Lower lobe of right lung (tissue), 2 donors: Measurements from ENCODE around the gene WDFY3. TPM values are rescaled to one million over a fixed set of nuclear protein-coding genes. Genes with fewer than 3 reads are reported as not detected.

Experiments
- ATAC-seq, 2 donors: fragments of 200-7000 bp; cut with Tn5 transposase; one replicate each; pipeline ENCODE4 v1.9.1; 2020 to 2022; ENCODE audit warnings: mild to moderate bottlenecking in 2 of 2, moderate library complexity in 2 of 2
- DNase-seq: peaks from one replicate; pipeline ENCODE4 v3.0.0-alpha.2; 2020
- H3K27ac ChIP-seq: fragments of 200-600 bp; one replicate; pipeline ENCODE4 v1.8.0; 2022
- H3K27me3 ChIP-seq: fragments of 200-600 bp; one replicate; pipeline ENCODE4 v1.8.0; 2022; ENCODE audit warnings: low read depth
- H3K36me3 ChIP-seq: fragments of 200-600 bp; one replicate; pipeline ENCODE4 v1.8.0; 2022; ENCODE audit warnings: mild to moderate bottlenecking
- H3K4me1 ChIP-seq: fragments of 200-600 bp; one replicate; pipeline ENCODE4 v1.8.0; 2022
- H3K4me3 ChIP-seq: fragments of 200-600 bp; one replicate; pipeline ENCODE4 v1.8.0; 2022; ENCODE audit warnings: mild to moderate bottlenecking
- H3K9me3 ChIP-seq: fragments of 200-600 bp; one replicate; pipeline ENCODE4 v1.8.0; 2022
- CTCF ChIP-seq: fragments of 200-600 bp; IDR thresholded peaks from one replicate; pipeline ENCODE4 v1.8.0; 2022; ENCODE audit warnings: antibody characterized with exemption, mild to moderate bottlenecking
- intact Hi-C: fragments of 100-400 bp; cut with DNase I; formaldehyde crosslinking; loops from one replicate; pipeline ENCODE4 v1.11.0; 2022
- total RNA-seq: library from RNA; stranded (reverse); fragmentation: NEBNext Ultra II Directional; extraction: Animal tissue kit (Norgen Biotek cat#: 25700); gene quantifications from one replicate; pipeline ENCODE4 v1.2.1, GENCODE V29; 2021
- donor health status: DM: no; HTN: yes; CAD: no; lungs with severe emphysema.

Gene WDFY3
- total RNA-seq, 1 donor from 2014 or later = 125 TPM

GRCh38 chr4:84937381-84937977 lies 29.0 kb downstream of the WDFY3 start:
- no peaks in the 10 kb centered on the region for H3K36me3 ChIP-seq
- H3K4me3 ChIP-seq = no peak overlapping the region
- intact Hi-C loops = no loop called here
- H3K9me3 ChIP-seq = peaks cover 14% of the 10 kb centered on the region
- H3K27me3 ChIP-seq = no peaks in the 10 kb centered on the region
- H3K4me1 ChIP-seq = peaks cover 24% of the 10 kb centered on the region
- DNase-seq (no peak), ATAC-seq (no peak)
- H3K27ac ChIP-seq = no peak overlapping the region
- TF ChIP-seq CTCF = no peak

GRCh38 chr4:84936123-84936522 lies 30.4 kb downstream of the WDFY3 start:
- Histone ChIP-seq H3K9me3 (peaks cover 4% of the 10 kb centered on the region), H3K36me3 (peaks cover 10% of the 10 kb centered on the region), H3K27ac (no peak overlapping the region), H3K27me3 (no peaks in the 10 kb centered on the region), H3K4me3 (no peak overlapping the region), H3K4me1 (peaks cover 24% of the 10 kb centered on the region)
- DNase-seq (no peak), ATAC-seq (no peak)
- no peak for TF ChIP-seq CTCF
- intact Hi-C loops = no loop called here

GRCh38 chr4:84932462-84932861 lies 34.0 kb downstream of the WDFY3 start:
- Histone ChIP-seq H3K36me3 (peaks cover 13% of the 10 kb centered on the region), H3K4me1 (peaks cover 8% of the 10 kb centered on the region), H3K4me3 (no peak overlapping the region), H3K9me3 (no peaks in the 10 kb centered on the region), H3K27ac (no peak overlapping the region), H3K27me3 (no peaks in the 10 kb centered on the region)
- DNase-seq (no peak), ATAC-seq (no peak)
- intact Hi-C loops = no loop called here
- TF ChIP-seq CTCF = no peak

GRCh38 chr4:84931961-84932360 lies 34.5 kb downstream of the WDFY3 start:
- Histone ChIP-seq H3K4me3 (no peak overlapping the region), H3K27me3 (no peaks in the 10 kb centered on the region), H3K9me3 (no peaks in the 10 kb centered on the region), H3K4me1 (peaks cover 4% of the 10 kb centered on the region), H3K36me3 (peaks cover 13% of the 10 kb centered on the region), H3K27ac (no peak overlapping the region)
- no peak for TF ChIP-seq CTCF
- intact Hi-C loops = no loop called here
- DNase-seq (no peak), ATAC-seq (no peak)

GRCh38 chr4:84931274-84931673 lies 35.2 kb downstream of the WDFY3 start:
- ATAC-seq (no peak), DNase-seq (no peak)
- intact Hi-C loops = no loop called here
- H3K9me3 ChIP-seq = no peaks in the 10 kb centered on the region
- H3K27ac ChIP-seq = no peak overlapping the region
- H3K27me3 ChIP-seq = no peaks in the 10 kb centered on the region
- H3K4me3 ChIP-seq = no peak overlapping the region
- H3K4me1 ChIP-seq = no peaks in the 10 kb centered on the region
- H3K36me3 ChIP-seq = peaks cover 13% of the 10 kb centered on the region
- no peak for TF ChIP-seq CTCF
